HPDE6-E6E7 (cell line): Measurements from ENCODE around the gene ARPC4.
"Not testable (repeated sequence)": the region's sequence is repeated elsewhere in the genome, so short reads cannot be mapped to it uniquely, and the experiment has no call there.

Source experiments
- DNase-seq: peaks from one replicate; pipeline ENCODE4 v3.0.0; 2011; ENCODE audit warnings: missing footprints; ENCODE audit errors: extremely low spot score

Gene ARPC4

GRCh38 chr3:9820946-9821345 lies 28.1 kb downstream of the ARPC4 start:
- no peak for DNase-seq

GRCh38 chr3:9825451-9826040 lies 32.7 kb downstream of the ARPC4 start:
- no peak for DNase-seq

GRCh38 chr3:9826815-9827573 lies 34.1 kb downstream of the ARPC4 start:
- DNase-seq: no peak

- DNase-seq: no peak
These were observed 36.2 kb downstream of the ARPC4 start for GRCh38 chr3:9828801-9829755.

GRCh38 chr3:9831253-9831652 lies 38.4 kb downstream of the ARPC4 start:
- no peak for DNase-seq

- DNase-seq: no peak
These were observed 40.2 kb downstream of the ARPC4 start for GRCh38 chr3:9833078-9833477.

- no peak for DNase-seq
These were observed 41.9 kb downstream of the ARPC4 start for GRCh38 chr3:9834520-9835380.

- no peak for DNase-seq
These were observed 45.1 kb downstream of the ARPC4 start for GRCh38 chr3:9837701-9838582.

- DNase-seq: no peak
These were observed 46.0 kb downstream of the ARPC4 start for GRCh38 chr3:9838856-9839255.

GRCh38 chr3:9841015-9841414 lies 48.1 kb downstream of the ARPC4 start:
- no peak for DNase-seq

- DNase-seq: peak; percentile 82
These were observed 51.0 kb downstream of the ARPC4 start, which contains the start of gene RPUSD3 for GRCh38 chr3:9843715-9844438. RPUSD3 (minus strand) TSS chr3:9844008; CDS start chr3:9843990, 18 bp downstream.

- no peak for DNase-seq
These were observed 53.3 kb downstream of the ARPC4 start for GRCh38 chr3:9846231-9846630.

- DNase-seq: no peak
These were observed 54.1 kb downstream of the ARPC4 start for GRCh38 chr3:9846931-9847488.

GRCh38 chr3:9847870-9848269 lies 55.0 kb downstream of the ARPC4 start:
- not testable (repeated sequence) for DNase-seq

- not testable (repeated sequence) for DNase-seq
These were observed 56.0 kb downstream of the ARPC4 start for GRCh38 chr3:9848860-9849259.

- DNase-seq: not testable (repeated sequence)
These were observed 58.5 kb downstream of the ARPC4 start for GRCh38 chr3:9851383-9851782.

- DNase-seq: not testable (repeated sequence)
These were observed 59.0 kb downstream of the ARPC4 start for GRCh38 chr3:9851926-9852325.

- no peak for DNase-seq
These were observed 59.6 kb downstream of the ARPC4 start for GRCh38 chr3:9852528-9852927.

GRCh38 chr3:9854291-9854940 lies 61.5 kb downstream of the ARPC4 start:
- DNase-seq: not testable (repeated sequence)
